GM12891 (cell line): Measurements from ENCODE around the gene ORC6. TPM values are rescaled to one million over a fixed set of nuclear protein-coding genes. Genes with fewer than 3 reads are reported as not detected.
"Not testable (repeated sequence)": the region's sequence is repeated elsewhere in the genome, so short reads cannot be mapped to it uniquely, and the experiment has no call there.

Experiments
- DNase-seq: peaks from one replicate; pipeline ENCODE4 v3.0.0; 2011; ENCODE audit warnings: low spot score; ENCODE audit not compliant: insufficient read length
- FAIRE-seq: peaks from 2 replicates; lab custom pipeline; 2011; peaks lifted over from hg19 to GRCh38; lab: Jason Lieb, UNC
- PAX5 ChIP-seq: IDR thresholded peaks from 2 replicates; pipeline ENCODE4 v1.6.1; 2011; ENCODE audit warnings: low read length, moderate library complexity, mild to moderate bottlenecking; ENCODE audit not compliant: insufficient read depth, severe bottlenecking
- POLR2A ChIP-seq: IDR thresholded peaks from 2 replicates; pipeline ENCODE4 v1.6.1; 2011; ENCODE audit warnings: low read depth, low read length, control low read depth
- POLR2AphosphoS5 ChIP-seq: IDR thresholded peaks from 2 replicates; pipeline ENCODE4 v1.6.1; 2011; ENCODE audit warnings: low read depth, low read length, control low read depth
- POU2F2 ChIP-seq: IDR thresholded peaks from 2 replicates; pipeline ENCODE4 v1.6.1; 2011; ENCODE audit warnings: low read depth, mild to moderate bottlenecking, control low read depth, low read length, moderate library complexity
- SPI1 ChIP-seq: IDR thresholded peaks from 2 replicates; pipeline ENCODE4 v1.6.1; 2011; ENCODE audit warnings: low read depth, low read length, control low read depth
- TAF1 ChIP-seq: IDR thresholded peaks from 2 replicates; pipeline ENCODE4 v1.6.1; 2011; ENCODE audit warnings: low read depth, low read length, control low read depth
- polyA plus RNA-seq: library from polyadenylated mRNA; unstranded; fragments of >200 nt; gene quantifications from one replicate; pipeline ENCODE4 v1.2.1, GENCODE V29; 2012; ENCODE audit warnings: low read depth, missing spikeins, inconsistent platforms; ENCODE audit not compliant: missing spikeins

ORC6 gene
- 26.8 TPM for polyA plus RNA-seq

- FAIRE-seq: no peak
- TF ChIP-seq SPI1 (no peak), POU2F2 (0 out of 2 replicates have a peak, but pooled peaks have one; percentile 17), PAX5 (no peak), POLR2A (0 out of 2 replicates have a peak, but pooled peaks have one; percentile 7), TAF1 (peak; percentile 12; the same call in 1 of the 2 replicates)
- peak; percentile 73 for DNase-seq
These were observed at the start of gene ORC6 for GRCh38 chr16:46689365-46690280. ORC6 (plus strand) TSS chr16:46689659; CDS start chr16:46689706, 47 bp downstream.

- no peak for DNase-seq
- no peak for FAIRE-seq
These were observed 40.8 kb upstream of the ORC6 start for GRCh38 chr16:46648656-46649055.

GRCh38 chr16:46649588-46650253 lies 39.7 kb upstream of the ORC6 start:
- TF ChIP-seq PAX5: no peak
- TF ChIP-seq POLR2A: no peak
- no peak for TF ChIP-seq TAF1
- no peak for TF ChIP-seq POLR2AphosphoS5
- no peak for TF ChIP-seq SPI1
- TF ChIP-seq POU2F2: no peak
- DNase-seq (no peak), FAIRE-seq (no peak)

More at GRCh38 chr16:46648656-46649055, 40.8 kb upstream of the ORC6 start:
- no peak for TF ChIP-seq SPI1

DNA sequence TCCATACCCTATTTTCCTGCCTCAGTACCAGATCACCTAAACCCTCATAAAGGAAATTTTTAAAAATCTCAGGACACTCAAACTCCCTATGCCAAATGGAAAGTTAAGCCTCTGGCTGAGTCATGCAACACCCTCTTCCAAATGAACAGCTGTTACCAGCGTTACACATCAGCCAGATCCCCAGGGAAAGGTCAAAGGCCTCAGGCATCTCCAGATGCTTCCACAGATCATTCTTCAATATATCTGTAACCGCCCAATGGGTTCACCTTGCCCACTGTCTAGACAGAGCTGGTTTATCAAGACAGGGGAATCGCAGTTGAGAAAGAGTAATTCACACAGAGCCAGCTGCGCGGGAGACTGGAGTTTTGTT lies 39.2 kb upstream of the ORC6 start:
- no peak for FAIRE-seq
- no peak for DNase-seq
- TF ChIP-seq PAX5 (no peak), POLR2A (no peak), SPI1 (no peak), POU2F2 (no peak)

DNA sequence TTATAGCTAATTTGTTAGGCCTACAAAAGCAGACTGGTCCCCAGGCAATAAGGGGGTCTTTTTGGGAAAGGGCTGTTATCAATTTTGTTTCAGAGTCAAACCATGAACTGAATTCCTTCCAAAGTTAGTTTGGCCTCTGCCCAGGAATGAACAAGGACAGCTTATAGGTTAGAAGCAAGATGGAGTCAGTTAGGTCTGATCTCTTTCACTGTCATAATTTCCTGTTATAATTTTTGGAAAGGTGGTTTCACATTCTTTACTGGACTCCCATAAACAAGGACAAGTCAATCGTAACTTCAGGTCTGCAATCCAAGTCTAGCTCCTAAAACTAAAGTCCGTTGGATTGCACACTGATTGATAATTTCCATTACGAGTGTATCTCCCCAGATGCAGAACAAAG lies 38.2 kb upstream of the ORC6 start:
- no peak for TF ChIP-seq POLR2AphosphoS5
- no peak for TF ChIP-seq TAF1
- no peak for TF ChIP-seq POLR2A
- no peak for TF ChIP-seq SPI1
- TF ChIP-seq POU2F2: no peak
- no peak for TF ChIP-seq PAX5
- FAIRE-seq (no peak), DNase-seq (no peak)

DNA sequence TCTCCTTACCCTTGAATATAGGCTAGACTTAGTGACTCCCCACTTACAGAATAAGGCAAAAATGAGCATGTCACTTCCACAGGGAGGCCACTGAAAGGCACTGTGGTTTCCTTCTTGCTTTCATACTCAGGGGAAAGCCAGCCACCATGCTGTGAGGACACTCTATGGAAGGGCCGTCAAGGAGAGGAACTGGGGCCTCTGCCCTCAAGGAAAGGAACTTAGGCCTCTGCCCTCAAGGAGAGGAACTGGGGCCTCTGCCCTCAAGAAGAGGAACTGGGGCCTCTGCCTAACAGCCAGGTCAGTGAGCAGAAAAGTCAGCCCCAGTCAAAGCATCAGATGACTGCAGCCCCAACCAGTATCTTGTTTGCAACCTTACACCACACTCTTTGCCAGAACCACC lies 30.5 kb upstream of the ORC6 start:
- TF ChIP-seq POLR2A (no peak), TAF1 (no peak), POLR2AphosphoS5 (no peak), PAX5 (peak; percentile 41), SPI1 (peak; percentile 96), POU2F2 (no peak)
- DNase-seq (peak; percentile 38), FAIRE-seq (peak; percentile 85)

GRCh38 chr16:46662123-46662522 lies 27.3 kb upstream of the ORC6 start:
- DNase-seq (no peak), FAIRE-seq (peak; percentile 33)
- no peak for TF ChIP-seq SPI1
- TF ChIP-seq TAF1: no peak
- TF ChIP-seq POU2F2: no peak
- TF ChIP-seq POLR2A: no peak
- no peak for TF ChIP-seq PAX5
- TF ChIP-seq POLR2AphosphoS5: no peak

GRCh38 chr16:46673320-46674013 lies 16.0 kb upstream of the ORC6 start:
- TF ChIP-seq TAF1 (no peak), SPI1 (peak; percentile 50)
- FAIRE-seq (peak; percentile 78), DNase-seq (no peak)

DNA sequence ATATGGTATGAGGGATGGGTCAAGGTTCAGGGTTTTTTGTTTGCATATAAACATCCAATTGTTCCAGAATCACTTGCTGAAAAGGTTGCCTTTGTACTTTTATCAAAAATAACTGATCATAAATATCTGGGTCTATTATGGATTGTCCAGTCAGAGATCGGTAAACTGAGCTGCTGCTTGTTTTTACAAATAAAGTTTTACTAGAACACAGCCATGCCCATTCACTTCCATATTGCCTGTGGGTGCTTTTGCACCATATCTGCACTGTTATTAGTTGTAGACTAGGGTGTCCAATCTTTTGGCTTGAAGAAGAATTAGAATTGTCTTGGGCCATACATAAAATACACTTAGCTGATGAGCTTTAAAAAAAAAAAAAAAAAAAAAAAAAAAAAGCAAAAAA lies 11.5 kb upstream of the ORC6 start:
- DNase-seq, FAIRE-seq: not testable (repeated sequence)

DNA sequence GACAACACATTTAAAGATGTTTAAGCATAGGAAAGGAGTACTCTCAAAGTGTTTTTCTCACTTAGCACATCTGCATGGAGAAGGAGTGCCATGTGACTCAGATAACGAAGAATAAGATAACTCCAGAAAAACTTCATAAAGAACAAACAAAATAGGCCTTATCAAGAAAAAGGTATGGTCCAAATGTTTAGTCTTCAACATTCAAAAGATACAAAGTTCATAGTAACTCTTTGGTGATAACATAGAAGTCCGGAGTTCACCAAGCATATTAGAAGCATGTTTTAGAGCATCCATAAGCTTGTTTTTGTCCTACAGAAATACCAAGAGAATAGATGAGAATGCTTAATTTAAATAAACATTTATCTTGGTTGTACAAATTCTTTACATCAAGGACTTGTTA lies 7.6 kb upstream of the ORC6 start:
- DNase-seq, FAIRE-seq: not testable (repeated sequence)
